Endothelial cell (in vitro differentiated cells): ENCODE data around the gene ZNF605. TPM values are rescaled to one million over a fixed set of nuclear protein-coding genes. Genes with fewer than 3 reads are reported as not detected.
"Not testable (repeated sequence)": the region's sequence is repeated elsewhere in the genome, so short reads cannot be mapped to it uniquely, and the experiment has no call there.

Experiments used
- DNase-seq: peaks from one replicate; pipeline ENCODE4 v3.0.0; 2021; ENCODE audit warnings: low spot score
- H3K27ac Mint-ChIP-seq: one replicate; pipeline ENCODE4 v1.8.0; 2021; ENCODE audit warnings: mixed read lengths, inconsistent platforms; ENCODE audit not compliant: unreplicated experiment
- H3K27me3 Mint-ChIP-seq: one replicate; pipeline ENCODE4 v1.8.0; 2021; ENCODE audit warnings: mild to moderate bottlenecking, moderate library complexity, mixed read lengths, inconsistent platforms; ENCODE audit not compliant: unreplicated experiment
- H3K36me3 Mint-ChIP-seq: one replicate; pipeline ENCODE4 v1.8.0; 2021; ENCODE audit warnings: mild to moderate bottlenecking, low read depth, mixed read lengths, inconsistent platforms; ENCODE audit not compliant: unreplicated experiment
- H3K4me1 Mint-ChIP-seq: one replicate; pipeline ENCODE4 v1.8.0; 2021; ENCODE audit warnings: mild to moderate bottlenecking, mixed read lengths, inconsistent platforms; ENCODE audit not compliant: unreplicated experiment
- H3K4me3 Mint-ChIP-seq: one replicate; pipeline ENCODE4 v1.8.0; 2021; ENCODE audit warnings: mild to moderate bottlenecking, mixed read lengths, inconsistent platforms; ENCODE audit not compliant: unreplicated experiment
- H3K9me3 Mint-ChIP-seq: one replicate; pipeline ENCODE4 v1.8.0; 2021; ENCODE audit warnings: mixed read lengths, inconsistent platforms; ENCODE audit not compliant: unreplicated experiment
- total RNA-seq: library from RNA; stranded (reverse); fragmentation: NEBNext Ultra II Directional; extraction: Animal tissue kit (Norgen Biotek cat#: 25700); gene quantifications from one replicate; pipeline ENCODE4 v1.2.1, GENCODE V29; 2021; ENCODE audit not compliant: unreplicated experiment
- TF ChIP-seq, protein P1 (sequence below): fragments of 200-600 bp; sonication (generic); IDR thresholded peaks from one replicate; pipeline ENCODE4 v1.5.0; 2021; ENCODE audit warnings: antibody characterized with exemption; ENCODE audit not compliant: unreplicated experiment

The ZNF605 gene
- total RNA-seq, 1 donor from 2014 or later: 8.3 TPM

- peaks cover 32% of the 10 kb centered on the region for H3K9me3 Mint-ChIP-seq
- no peaks in the 10 kb centered on the region for H3K4me1 Mint-ChIP-seq
- no peak overlapping the region for H3K4me3 Mint-ChIP-seq
- no peak overlapping the region for H3K27ac Mint-ChIP-seq
- DNase-seq: no peak
- H3K36me3 Mint-ChIP-seq: peaks cover 27% of the 10 kb centered on the region
- peaks cover 2% of the 10 kb centered on the region for H3K27me3 Mint-ChIP-seq
- TF ChIP-seq, protein P1, sequence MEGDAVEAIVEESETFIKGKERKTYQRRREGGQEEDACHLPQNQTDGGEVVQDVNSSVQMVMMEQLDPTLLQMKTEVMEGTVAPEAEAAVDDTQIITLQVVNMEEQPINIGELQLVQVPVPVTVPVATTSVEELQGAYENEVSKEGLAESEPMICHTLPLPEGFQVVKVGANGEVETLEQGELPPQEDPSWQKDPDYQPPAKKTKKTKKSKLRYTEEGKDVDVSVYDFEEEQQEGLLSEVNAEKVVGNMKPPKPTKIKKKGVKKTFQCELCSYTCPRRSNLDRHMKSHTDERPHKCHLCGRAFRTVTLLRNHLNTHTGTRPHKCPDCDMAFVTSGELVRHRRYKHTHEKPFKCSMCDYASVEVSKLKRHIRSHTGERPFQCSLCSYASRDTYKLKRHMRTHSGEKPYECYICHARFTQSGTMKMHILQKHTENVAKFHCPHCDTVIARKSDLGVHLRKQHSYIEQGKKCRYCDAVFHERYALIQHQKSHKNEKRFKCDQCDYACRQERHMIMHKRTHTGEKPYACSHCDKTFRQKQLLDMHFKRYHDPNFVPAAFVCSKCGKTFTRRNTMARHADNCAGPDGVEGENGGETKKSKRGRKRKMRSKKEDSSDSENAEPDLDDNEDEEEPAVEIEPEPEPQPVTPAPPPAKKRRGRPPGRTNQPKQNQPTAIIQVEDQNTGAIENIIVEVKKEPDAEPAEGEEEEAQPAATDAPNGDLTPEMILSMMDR: no peak
Observed at GRCh38 chr12:132972374-132972773, 16.3 kb upstream of the ZNF605 start.

- H3K9me3 Mint-ChIP-seq: peaks cover 34% of the 10 kb centered on the region
- H3K4me1 Mint-ChIP-seq: no peaks in the 10 kb centered on the region
- no peak for DNase-seq
- H3K27ac Mint-ChIP-seq: no peak overlapping the region
- H3K4me3 Mint-ChIP-seq: no peak overlapping the region
- H3K36me3 Mint-ChIP-seq: peaks cover 33% of the 10 kb centered on the region
- peaks cover 7% of the 10 kb centered on the region for H3K27me3 Mint-ChIP-seq
- TF ChIP-seq, protein P1: no peak
Observed at GRCh38 chr12:132967736-132968135, 11.6 kb upstream of the ZNF605 start.

GRCh38 chr12:132966676-132967415, 10.7 kb upstream of the ZNF605 start:
- H3K36me3 Mint-ChIP-seq: peaks cover 28% of the 10 kb centered on the region
- TF ChIP-seq, protein P1: no peak
- DNase-seq: no peak
- H3K27me3 Mint-ChIP-seq: peaks cover 7% of the 10 kb centered on the region
- no peak overlapping the region for H3K27ac Mint-ChIP-seq
- no peaks in the 10 kb centered on the region for H3K4me1 Mint-ChIP-seq
- peaks cover 27% of the 10 kb centered on the region for H3K9me3 Mint-ChIP-seq
- H3K4me3 Mint-ChIP-seq: no peak overlapping the region

- no peak for DNase-seq
- TF ChIP-seq, protein P1: no peak
- peak overlapping the region; percentile 72 for H3K4me3 Mint-ChIP-seq
- H3K36me3 Mint-ChIP-seq: peaks cover 26% of the 10 kb centered on the region
- peaks cover 7% of the 10 kb centered on the region for H3K27me3 Mint-ChIP-seq
- no peaks in the 10 kb centered on the region for H3K4me1 Mint-ChIP-seq
- peaks cover 31% of the 10 kb centered on the region for H3K9me3 Mint-ChIP-seq
- H3K27ac Mint-ChIP-seq: no peak overlapping the region
Observed at GRCh38 chr12:132965796-132966195, 9.7 kb upstream of the ZNF605 start.

DNA sequence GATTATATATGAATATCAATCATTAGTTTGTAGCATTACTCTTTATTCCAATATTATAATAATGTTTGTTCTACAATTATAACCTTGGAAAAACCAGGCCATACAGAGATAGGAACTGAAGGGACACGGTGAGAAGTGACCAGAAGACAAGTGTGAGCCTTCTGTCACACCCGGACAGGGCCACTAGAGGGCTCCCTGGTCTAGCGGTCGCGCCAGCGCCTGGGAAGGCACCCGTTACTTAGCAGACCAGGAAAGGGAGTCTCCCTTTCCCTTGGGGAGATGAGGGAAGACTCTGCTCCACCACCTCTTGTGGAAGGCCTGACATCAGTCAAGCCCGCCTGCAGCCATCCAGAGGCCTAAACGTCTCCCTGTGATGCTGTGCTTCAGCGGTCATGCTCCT, 7.8 kb upstream of the ZNF605 start:
- Mint-ChIP-seq H3K9me3 (peaks cover 25% of the 10 kb centered on the region), H3K36me3 (peaks cover 22% of the 10 kb centered on the region)
- not testable (repeated sequence) for H3K27ac Mint-ChIP-seq, H3K4me3 Mint-ChIP-seq, H3K4me1 Mint-ChIP-seq, DNase-seq, H3K27me3 Mint-ChIP-seq

DNA sequence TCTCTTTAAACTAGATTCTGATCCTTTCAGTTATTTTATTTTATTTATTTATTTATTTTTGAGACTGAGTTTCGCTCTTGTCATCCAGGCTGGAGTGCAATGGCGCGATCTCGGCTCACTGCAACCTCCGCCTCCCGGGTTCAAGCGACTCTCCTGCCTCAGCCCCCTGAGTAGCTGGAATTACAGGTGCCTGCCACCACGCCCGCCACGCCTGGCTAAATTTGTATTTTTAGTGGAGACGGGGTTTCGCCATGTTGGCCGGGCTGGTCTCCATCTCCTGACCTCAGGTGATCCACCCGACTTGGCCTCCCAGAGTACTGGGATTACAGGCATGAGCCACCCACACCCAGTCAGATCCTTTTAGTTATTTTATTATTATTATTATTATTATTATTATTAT, 5.7 kb upstream of the ZNF605 start:
- not testable (repeated sequence) for DNase-seq, H3K27ac Mint-ChIP-seq, H3K4me1 Mint-ChIP-seq, H3K4me3 Mint-ChIP-seq
- Mint-ChIP-seq H3K27me3 (peaks cover 12% of the 10 kb centered on the region), H3K36me3 (peaks cover 21% of the 10 kb centered on the region), H3K9me3 (peaks cover 26% of the 10 kb centered on the region)
